Fibroblast of the conjunctiva (primary cell): ENCODE data around the gene GPR65.
A peak's percentile ranks its signal among the peaks of the same experiment; 100 is the strongest.

Source experiments
- DNase-seq: peaks from one replicate; pipeline ENCODE4 v3.0.0-alpha.2; 2010; ENCODE audit warnings: low read depth

GPR65 gene

DNA sequence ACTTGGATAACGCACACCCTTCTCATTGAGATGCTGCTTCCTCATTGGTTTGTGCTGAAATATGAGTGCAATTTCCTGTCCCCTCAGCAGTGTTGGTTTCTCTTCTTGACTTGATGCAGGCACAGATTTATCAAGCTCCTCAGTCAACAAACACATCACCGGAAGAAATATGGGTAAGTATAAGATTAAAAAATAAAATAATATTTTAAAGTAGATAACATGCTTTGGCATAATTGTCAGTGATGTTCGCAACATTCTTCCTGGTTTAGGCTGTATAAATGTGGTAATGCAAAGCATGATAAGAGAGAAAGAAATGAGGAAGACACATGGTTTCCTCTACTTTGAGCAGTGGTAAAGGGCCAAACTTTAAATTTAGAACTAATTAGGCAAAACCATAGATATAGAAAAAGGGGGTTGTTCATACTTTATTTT is at the start of gene GPR65:
TSS of gene GPR65 (plus strand) at position 86 of the 432 bp plus-strand sequence. CDS start 5,713 bp downstream, outside the sequence.
- DNase-seq: no peak

DNA sequence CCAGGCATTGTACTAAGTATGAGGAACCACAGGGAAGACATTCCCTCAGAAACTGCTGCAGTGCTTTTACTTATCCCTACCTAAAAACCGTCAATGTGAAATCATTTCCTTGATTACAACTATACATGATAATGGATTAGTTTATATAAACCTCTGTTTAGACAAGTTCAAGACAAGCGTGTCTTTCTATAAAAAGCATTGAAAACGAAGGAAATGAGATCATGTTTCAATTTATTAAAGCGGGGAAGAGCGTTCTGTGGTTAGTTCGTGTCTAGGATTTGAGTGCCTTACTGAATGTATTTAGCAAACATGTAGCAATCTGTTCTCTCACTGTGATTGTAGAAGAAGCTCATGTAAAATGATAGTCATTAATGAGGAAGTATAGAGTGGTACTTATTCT is 49.4 kb upstream of the GPR65 start:
- DNase-seq: no peak

DNA sequence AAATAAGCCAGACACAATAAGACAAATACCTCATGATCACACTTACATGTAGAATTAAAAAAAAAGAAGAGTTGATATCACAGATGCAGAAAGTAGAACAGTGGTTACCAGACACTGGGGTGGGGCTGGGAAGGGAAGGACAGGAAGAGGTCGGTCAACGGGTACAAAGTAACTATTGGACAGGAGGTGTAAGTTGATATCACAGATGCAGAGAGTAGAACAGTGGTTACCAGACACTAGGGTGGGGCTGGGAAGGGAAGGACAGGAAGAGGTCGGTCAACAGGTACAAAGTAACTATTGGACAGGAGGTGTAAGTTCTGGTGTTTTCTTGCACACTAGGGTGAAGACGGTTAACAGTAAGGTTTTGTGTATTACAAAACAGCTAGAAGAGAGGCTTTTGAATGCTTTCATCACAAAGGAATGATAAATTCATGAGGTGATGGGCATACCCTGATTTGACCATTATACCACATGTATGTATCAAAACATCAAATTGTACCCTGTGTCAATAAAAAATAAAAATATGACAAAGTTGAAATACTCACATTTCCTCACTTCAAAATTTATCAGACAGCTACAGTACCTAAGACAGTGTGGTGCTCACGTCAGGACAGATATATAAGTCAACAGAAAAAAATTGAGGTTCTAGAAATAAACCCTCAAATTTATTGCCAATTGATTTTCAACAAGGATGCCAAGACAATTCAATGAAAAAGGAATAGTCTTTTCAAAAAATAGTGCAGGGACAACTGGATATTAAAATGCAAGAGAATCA is 44.7 kb upstream of the GPR65 start:
- no peak for DNase-seq

DNA sequence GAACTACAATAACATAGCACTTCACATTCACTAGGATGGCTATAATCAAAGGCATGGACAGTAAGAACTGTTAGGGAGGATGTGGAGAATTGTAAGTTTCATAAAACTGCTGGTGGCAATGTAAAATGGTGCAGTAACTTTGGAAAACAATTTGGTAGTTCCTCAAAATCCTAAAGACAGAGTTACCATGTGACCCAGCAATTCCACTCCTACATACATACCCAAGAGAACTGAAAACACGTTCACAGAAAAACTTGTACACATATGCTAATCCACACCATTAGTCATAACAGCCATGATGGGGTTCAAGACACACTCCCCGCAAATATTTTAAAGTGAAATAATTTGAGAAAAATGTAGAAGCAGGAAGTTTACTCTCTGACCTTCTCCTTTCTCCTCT is 43.7 kb upstream of the GPR65 start:
- DNase-seq: no peak

DNA sequence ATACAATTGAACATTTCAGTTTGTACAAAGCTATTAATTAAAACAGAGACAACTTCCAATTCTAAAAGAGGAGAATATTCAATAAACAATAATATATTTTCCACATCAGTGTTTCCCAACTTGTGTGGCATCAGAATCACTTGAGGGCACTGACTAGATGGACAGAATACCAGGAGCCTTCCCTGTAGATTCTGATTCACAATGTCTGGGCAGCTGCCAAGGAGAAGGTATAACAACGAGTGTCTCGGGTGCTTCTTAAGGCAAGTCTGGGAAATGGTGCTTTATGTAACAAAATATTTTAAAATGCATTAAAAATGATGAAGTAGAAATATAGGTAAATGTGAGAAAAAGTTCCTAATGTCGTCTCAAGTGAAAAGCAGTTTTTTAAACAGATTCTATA is 38.1 kb upstream of the GPR65 start:
- no peak for DNase-seq

DNA sequence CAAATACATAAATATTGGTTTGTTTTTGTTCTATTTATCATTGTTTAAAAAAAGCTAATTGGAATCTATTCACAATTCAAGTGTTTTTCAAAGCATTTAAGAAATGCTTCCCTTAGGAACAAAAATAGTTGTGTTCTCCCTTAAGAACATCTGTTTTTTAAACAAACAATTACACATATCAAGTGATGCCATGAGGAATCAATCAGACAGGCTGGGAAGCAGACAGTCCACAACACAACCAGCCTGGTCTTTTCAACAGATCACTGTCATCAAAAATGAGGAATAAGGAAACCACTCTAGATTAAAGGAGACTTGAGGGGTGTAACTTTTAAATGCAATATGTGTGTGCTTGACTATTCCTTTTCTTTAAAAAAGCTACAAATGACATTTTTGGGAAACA is 37.4 kb upstream of the GPR65 start:
- DNase-seq: no peak

DNA sequence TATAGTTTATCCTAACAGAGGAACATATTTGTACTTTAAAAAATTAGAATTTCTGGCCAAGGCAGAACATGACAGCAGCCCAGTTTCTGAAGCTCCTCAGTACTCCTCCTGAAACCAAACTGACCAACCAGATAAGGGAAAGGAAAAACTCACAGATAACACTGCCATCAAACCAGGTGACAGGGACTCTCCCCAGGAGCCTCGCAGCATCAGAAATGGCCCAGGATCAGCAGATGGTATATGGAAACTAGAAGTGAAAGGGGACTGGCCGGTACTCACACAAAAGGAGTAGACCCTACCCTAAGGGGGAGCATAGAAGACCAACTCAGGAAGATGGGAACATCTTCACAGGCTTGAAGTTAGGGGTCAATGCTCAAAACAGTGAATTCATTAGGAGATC is 33.9 kb upstream of the GPR65 start:
- no peak for DNase-seq

GRCh38 chr14:87975636-87976035 is 29.3 kb upstream of the GPR65 start:
- no peak for DNase-seq

DNA sequence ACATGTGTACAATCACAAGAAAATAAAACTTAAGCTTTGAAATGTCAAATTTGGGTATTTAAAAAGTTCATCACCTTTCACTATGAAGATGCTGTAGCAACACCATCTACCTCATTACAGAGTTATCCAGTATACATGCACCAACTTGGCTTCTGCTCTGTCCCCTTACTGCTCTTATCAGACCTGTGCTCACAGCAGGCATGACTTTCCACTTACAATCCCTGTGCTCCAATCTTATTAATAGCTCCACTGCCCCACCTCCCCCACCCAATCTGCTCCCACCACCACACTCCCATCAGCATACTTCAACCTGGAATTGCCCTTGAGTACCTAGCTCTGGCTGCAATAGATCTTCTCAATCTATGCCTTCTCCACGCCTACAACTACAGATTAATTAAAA is 25.2 kb upstream of the GPR65 start:
- DNase-seq: no peak

DNA sequence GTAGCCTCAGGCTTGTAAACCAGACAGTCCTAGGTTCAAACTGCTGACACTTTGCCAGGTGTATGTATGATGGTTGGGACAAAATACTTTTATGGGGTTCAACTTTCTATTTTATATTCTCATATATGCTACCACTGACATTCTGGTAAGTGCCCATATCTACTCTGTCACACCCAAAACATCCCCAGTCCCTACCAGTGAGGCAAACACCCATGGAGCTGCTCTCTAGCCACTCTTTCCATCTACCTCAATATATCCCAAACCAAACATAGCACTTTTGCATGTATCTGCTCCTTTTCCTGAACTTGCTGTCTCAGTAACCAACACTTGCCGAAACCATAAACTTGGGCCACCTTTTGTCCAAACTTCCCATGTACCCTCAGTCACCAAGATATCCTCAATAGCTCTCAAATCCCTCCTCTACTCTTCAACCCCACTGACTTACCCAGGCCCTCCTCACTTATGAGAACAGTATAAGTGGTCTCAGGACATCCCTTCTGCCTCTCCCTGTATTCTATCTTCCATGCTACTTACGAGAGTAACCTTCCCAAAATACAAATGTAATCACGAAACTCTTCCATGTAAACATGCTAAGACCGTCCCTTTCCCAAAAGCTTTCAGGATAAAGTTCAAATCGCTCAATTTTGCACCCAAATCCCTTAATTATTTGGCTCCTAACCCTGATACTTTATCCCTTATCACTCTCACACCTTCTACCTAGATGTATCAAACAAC is 15.5 kb upstream of the GPR65 start:
- DNase-seq: no peak

- no peak for DNase-seq
Observed at GRCh38 chr14:87989956-87990299, 15.0 kb upstream of the GPR65 start.

DNA sequence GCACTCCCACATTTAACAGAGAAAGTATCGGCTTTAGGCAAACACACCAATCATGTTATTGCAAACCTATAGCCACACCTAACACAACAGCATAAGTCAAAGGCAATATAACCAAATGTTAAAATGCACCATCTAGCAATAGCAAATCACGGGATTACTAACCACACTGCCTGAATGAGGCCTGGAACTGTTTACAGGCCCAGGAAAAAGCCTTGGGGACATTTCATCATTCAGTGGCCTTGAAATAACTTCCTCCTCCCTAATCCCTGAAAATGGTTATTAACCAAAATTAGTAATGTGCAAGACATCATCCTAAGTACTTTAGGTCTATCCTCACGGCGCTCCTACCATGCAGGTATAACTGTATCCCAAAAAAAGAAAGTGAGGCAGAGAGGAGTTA is 14.3 kb upstream of the GPR65 start:
- DNase-seq: no peak

DNA sequence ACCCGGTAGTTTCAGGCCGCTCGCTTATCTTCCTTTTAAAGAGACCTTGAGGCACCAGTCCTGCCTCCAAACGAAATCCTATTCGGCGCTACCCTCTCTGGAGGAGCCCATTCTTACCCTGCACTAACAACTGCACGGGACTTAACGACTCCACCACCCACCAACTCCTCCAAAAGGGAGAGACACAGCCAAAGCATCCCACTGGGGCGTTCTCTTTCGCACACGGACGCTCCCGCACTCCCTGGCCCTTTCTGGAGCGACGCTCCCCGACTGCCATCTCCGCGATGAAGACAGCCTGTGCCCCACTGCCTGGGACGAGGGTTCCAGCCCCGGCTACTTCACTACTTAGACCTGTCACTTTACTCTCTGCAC is 12.6 kb upstream of the GPR65 start:
- peak; percentile 5 for DNase-seq

DNA sequence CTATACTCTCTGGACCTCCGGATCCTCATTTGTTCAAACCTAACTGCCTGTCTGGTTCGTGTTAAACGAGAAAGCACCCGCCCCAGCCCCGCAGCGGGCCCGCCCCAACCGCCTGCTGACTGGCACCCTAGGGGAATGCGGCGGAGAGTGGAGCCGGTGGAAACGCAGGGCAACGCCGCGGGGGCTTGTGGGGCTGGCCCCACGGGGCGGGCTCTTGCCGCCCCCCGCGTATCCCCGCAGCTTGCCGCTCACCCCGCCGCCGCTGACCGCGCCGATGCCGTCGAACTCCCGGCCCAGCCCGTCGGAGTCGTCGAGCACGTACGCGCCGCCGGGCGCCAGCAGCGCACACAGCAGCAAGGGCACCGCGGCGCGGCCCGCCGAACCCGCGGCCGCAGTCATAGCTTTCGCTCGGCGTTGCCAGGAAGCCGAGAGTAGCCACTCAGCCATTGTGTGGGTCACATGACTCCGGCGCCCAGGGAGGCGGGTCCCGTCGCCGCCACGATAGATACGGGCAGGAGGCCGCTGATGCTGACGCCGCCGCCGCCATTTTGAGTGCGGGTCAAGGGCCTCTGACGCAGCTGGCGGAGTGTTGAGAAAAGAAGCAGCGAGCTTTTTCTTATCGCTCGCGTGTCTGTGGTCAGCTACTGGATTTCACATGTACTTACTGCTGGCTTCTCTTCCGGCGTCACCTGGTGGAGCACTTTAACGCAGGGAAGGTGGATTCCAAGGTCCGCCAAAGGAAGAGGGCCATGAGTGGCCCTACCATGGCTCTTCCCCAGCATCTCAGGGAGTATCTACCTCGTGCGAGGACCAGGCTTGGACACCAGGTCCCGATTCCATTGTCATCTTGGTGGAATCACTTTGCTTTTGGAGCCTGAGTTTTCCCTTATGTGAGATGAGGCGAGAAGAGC is 12.0 kb upstream of the GPR65 start, which contains the start of gene GALC:
TSS of gene GALC (minus strand) at position 465 of the 911 bp plus-strand sequence. CDS start at position 447, 18 bp downstream.
- peak; percentile 79 for DNase-seq

DNA sequence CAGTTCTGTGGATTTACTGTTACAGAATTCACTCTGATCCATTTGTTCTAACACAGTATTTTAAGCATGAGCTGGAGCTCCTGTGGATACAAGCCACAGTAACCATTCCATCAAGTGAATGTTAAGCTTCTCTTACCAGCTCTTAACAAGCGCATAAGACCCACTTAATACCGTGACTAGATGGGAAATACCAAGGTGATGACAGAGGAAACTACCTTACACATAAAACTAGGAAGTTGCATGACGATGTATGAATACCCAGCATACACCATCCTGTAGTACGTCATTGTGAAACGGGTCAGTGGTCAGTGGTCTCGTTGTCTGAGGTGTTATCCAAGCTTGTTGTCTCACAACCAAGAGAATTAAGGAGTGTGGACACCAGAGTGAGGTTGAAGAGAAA is 10.0 kb upstream of the GPR65 start:
- no peak for DNase-seq

DNA sequence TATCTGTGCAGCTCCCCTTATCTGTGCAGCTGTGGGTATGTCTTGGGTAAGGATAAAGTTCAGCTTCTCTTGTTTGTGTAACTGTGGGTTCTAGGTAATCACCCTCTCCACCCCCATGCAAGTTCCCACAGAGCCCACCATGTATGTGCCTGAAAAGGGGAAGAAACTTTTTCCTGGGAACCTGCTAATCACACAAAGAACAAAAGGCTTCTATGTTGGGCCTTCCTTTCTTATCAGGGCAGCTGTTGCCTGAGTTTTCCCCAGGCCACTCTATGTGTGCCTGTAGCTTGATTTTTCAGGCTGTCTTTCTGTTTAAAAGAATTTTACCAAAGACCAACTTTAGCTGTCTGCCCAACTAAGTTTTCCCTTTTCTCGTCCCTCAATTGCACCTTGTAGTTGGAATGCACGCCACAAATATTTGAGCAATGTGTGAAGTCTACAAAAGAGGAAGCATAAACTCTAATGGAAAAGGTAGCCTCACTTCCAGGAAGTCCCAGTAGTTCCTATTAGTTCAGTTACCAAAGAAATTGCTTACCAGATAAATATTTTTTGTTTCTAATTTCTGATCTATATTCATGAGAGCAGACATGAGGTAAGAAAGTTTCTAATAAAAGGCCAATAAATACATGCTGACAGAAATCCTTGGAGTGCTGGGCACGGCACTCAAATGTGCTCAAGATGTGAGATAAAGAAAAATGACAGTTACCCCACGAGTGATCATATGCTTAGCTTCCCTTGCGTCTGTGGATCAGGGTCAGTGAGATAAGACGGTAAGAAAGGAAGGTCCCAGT is 9.2 kb upstream of the GPR65 start:
- DNase-seq: no peak

GRCh38 chr14:87996291-87996592 is 8.7 kb upstream of the GPR65 start:
- DNase-seq: no peak

GRCh38 chr14:87998482-87998881 is 6.5 kb upstream of the GPR65 start:
- DNase-seq: no peak

DNA sequence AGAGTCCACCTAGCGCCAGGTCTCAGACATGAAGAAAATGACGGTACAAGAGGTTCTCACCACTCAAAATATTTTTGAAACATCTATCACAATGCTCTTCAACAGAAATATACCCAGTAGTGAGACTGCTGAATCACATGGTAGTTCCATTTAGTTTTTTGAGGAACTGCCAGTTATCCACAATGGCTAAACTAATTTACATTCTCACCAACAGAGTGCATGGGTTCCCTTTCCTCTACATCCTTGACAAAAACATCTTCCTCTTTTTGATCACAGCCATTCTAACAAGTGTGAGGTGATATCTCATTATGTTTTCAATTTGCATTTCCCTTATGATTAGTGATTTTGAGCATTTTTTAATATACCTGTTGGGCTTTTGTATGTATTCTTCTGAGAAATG is 5.7 kb upstream of the GPR65 start:
- no peak for DNase-seq

- no peak for DNase-seq
Observed at GRCh38 chr14:88002421-88003075, 2.4 kb upstream of the GPR65 start.

DNA sequence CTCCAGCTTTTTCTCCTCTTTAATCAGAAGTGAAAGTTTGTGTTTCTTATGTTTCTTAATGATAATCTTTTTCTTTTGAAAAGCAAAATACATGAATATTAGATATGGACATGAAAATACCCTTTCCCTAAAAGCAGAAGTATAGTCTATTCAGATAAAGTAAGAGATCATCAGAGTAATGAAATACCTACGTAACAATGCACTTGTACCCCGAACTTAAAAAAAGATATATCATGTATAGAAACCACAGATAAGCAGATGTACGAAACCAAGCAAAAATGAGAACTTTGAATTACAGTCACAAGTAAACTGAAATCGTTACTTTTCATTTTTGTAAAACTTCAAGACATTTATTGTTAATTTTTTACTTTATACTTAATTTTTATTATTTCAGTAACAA is 1.5 kb upstream of the GPR65 start:
- no peak for DNase-seq
